Natural killer cell (primary cell): Measurements from ENCODE around the gene KRTAP12-1. TPM values are rescaled to one million over a fixed set of nuclear protein-coding genes. Genes with fewer than 3 reads are reported as not detected.

Source experiments
- ATAC-seq, 3 donors: fragments of 150-1000 bp in 2 of 3; fragments of 200-7000 bp in 1 of 3; cut with Tn5 transposase; 1 replicate in 1 of 3; 2 replicates in 2 of 3; pipeline ENCODE4 v1.10.0; 2021; ENCODE audit warnings: mild to moderate bottlenecking in 2 of 3, moderate library complexity in 2 of 3
- DNase-seq, 2 donors: peaks; one replicate each; pipeline versions ENCODE4 v3.0.0 to v3.0.0-alpha.2; 2013 to 2021; ENCODE audit warnings: mixed read lengths in 1 of 2
- H3K27ac ChIP-seq: one replicate; pipeline ENCODE4 v1.5.1; 2013; ENCODE audit warnings: mild to moderate bottlenecking, low read length
- H3K27me3 ChIP-seq: one replicate; pipeline ENCODE4 v1.6.1; 2013; ENCODE audit warnings: low read length; ENCODE audit not compliant: control insufficient read depth, insufficient read depth
- H3K36me3 ChIP-seq: one replicate; pipeline ENCODE4 v1.6.1; 2013; ENCODE audit warnings: low read length; ENCODE audit not compliant: control insufficient read depth, insufficient read depth
- H3K4me1 ChIP-seq: one replicate; pipeline ENCODE4 v1.6.1; 2013; ENCODE audit warnings: low read length; ENCODE audit not compliant: control insufficient read depth, insufficient read depth
- H3K4me3 ChIP-seq: one replicate; pipeline ENCODE4 v1.5.1; 2013; ENCODE audit warnings: low read length
- H3K9me3 ChIP-seq: one replicate; pipeline ENCODE4 v1.6.1; 2013; ENCODE audit warnings: low read length; ENCODE audit not compliant: control insufficient read depth, insufficient read depth
- H3K27ac Mint-ChIP-seq, 2 donors: one replicate each; pipeline ENCODE4 v1.8.0; 2022; ENCODE audit warnings: mild to moderate bottlenecking in 2 of 2, mixed read lengths in 2 of 2, moderate library complexity in 1 of 2
- H3K27me3 Mint-ChIP-seq, 2 donors: one replicate each; pipeline ENCODE4 v1.8.0; 2022; ENCODE audit warnings: low read depth in 2 of 2, mixed read lengths in 2 of 2
- H3K36me3 Mint-ChIP-seq: one replicate; pipeline ENCODE4 v1.8.0; 2022; ENCODE audit warnings: mixed read lengths
- H3K4me1 Mint-ChIP-seq, 2 donors: one replicate each; pipeline ENCODE4 v1.8.0; 2022; ENCODE audit warnings: mixed read lengths in 2 of 2
- H3K4me3 Mint-ChIP-seq: one replicate; pipeline ENCODE4 v1.8.0; 2022; ENCODE audit warnings: mild to moderate bottlenecking, moderate library complexity, mixed read lengths
- H3K9me3 Mint-ChIP-seq, 2 donors: one replicate each; pipeline ENCODE4 v1.8.0; 2022; ENCODE audit warnings: mixed read lengths in 2 of 2
- CTCF ChIP-seq: fragments of 200-600 bp; IDR thresholded peaks from one replicate; pipeline ENCODE4 v1.8.0; 2022; ENCODE audit warnings: antibody characterized with exemption
- WGBS: methylation state at CpG from one replicate; pipeline ENCODE4 v1.1.7; 2013; ENCODE audit warnings: missing lambda C conversion rate; ENCODE audit not compliant: insufficient coverage; 5-methylcytosine and 5-hydroxymethylcytosine counted together
- intact Hi-C: fragments of 100-400 bp; cut with micrococcal nuclease; formaldehyde crosslinking; loops from one replicate; pipeline ENCODE4 v1.14.2; 2022
- total RNA-seq, 4 donors: library from RNA; stranded (reverse); fragments of 120-200 nt in 1 of 4; gene quantifications; one replicate each; pipeline versions ENCODE4 v1.2.3 to v1.2.4, GENCODE V29; 2013 to 2022

Gene KRTAP12-1
- total RNA-seq: not detected
- not detected for total RNA-seq (2013)

DNA sequence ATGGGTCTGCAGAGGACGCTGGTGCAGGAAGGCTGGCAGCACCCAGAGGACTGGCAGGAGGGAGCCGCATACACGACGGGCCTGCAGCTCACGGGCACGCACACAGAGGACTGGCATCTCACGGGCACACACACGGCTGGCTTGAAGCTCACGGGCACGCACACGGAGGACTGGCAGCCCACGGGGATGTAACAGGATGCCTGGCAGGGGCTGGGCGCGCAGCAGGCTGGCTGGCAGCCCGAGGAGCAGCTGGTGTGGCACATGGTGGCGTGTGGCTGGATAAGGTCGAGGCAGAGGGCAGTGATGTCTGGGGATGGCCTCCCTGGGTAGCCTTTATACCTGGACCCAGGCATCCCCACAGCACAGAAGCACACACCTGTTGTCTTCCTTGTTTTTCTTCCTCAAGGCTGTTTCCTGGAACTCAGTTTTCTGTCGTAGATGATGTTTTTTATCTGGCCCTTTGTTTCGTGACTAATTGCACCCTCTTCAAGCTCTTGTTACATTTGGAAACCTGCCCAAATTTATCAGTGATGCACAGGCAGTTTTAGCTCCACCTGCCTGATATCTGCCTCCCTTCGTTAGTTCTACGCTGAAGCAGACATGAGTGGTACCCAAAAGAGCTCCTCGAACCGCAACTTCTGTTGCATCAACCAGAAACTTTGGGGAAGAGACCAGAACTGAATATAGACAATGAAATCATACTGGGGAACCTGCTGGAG, at the start of gene KRTAP12-1:
Gene KRTAP12-1, minus strand, starts transcription at position 303 of the 719 bp plus-strand sequence. Its CDS starts 40 bp downstream, at position 263.
- H3K27me3 Mint-ChIP-seq: peaks cover 22 to 52% of the 10 kb centered on the region in 2 donors
- WGBS: 84% methylated on average over 23 of the region's 23 CpGs

GRCh38 chr21:44730951-44731579, 49.1 kb upstream of the KRTAP12-1 start:
- H3K27me3 ChIP-seq: no peaks in the 10 kb centered on the region
- Mint-ChIP-seq H3K27ac (no peak overlapping the region), H3K4me3 (no peak overlapping the region)

More for the DNA sequence above, at the start of gene KRTAP12-1:
- Mint-ChIP-seq H3K4me1 (peaks cover 7 to 13% of the 10 kb centered on the region in 2 donors), H3K27ac (no peak within 1 kb of the TSS), H3K9me3 (no peaks in the 10 kb centered on the region), H3K36me3 (no peaks in the 10 kb centered on the region), H3K4me3 (no peak within 1 kb of the TSS)
- Histone ChIP-seq H3K4me1 (no peaks in the 10 kb centered on the region), H3K27me3 (no peaks in the 10 kb centered on the region), H3K4me3 (no peak within 1 kb of the TSS), H3K9me3 (no peaks in the 10 kb centered on the region), H3K27ac (no peak within 1 kb of the TSS), H3K36me3 (no peaks in the 10 kb centered on the region)
- DNase-seq (no peak), ATAC-seq (no peak)
- intact Hi-C loops: no loop called here
- TF ChIP-seq CTCF: no peak

GRCh38 chr21:44730028-44730395, 48.0 kb upstream of the KRTAP12-1 start:
- WGBS: 86% methylated on average over 7 of the region's 7 CpGs
- Histone ChIP-seq H3K27ac (no peak overlapping the region), H3K36me3 (no peaks in the 10 kb centered on the region), H3K4me1 (no peaks in the 10 kb centered on the region), H3K4me3 (no peak overlapping the region), H3K27me3 (no peaks in the 10 kb centered on the region), H3K9me3 (no peaks in the 10 kb centered on the region)
- peaks cover 19 to 20% of the 10 kb centered on the region in 2 donors for H3K27me3 Mint-ChIP-seq
- H3K36me3 Mint-ChIP-seq: no peaks in the 10 kb centered on the region
- H3K4me1 Mint-ChIP-seq: peaks cover 0 to 11% of the 10 kb centered on the region in 2 donors
- H3K9me3 Mint-ChIP-seq: no peaks in the 10 kb centered on the region
- DNase-seq: no peak
- ATAC-seq: no peak
- no peak overlapping the region for H3K27ac Mint-ChIP-seq
- no peak overlapping the region for H3K4me3 Mint-ChIP-seq
- no peak for TF ChIP-seq CTCF
- intact Hi-C loops: no loop called here

More at GRCh38 chr21:44730951-44731579, 49.1 kb upstream of the KRTAP12-1 start:
- no peak for ATAC-seq
- no peaks in the 10 kb centered on the region for H3K9me3 Mint-ChIP-seq
- H3K36me3 Mint-ChIP-seq: no peaks in the 10 kb centered on the region
- H3K4me3 ChIP-seq: no peak overlapping the region
- no peaks in the 10 kb centered on the region for H3K4me1 ChIP-seq
- WGBS: 62% methylated on average over 9 of the region's 9 CpGs
- H3K27ac ChIP-seq: no peak overlapping the region
- DNase-seq: no peak
- intact Hi-C loops: no loop called here
- H3K4me1 Mint-ChIP-seq: peaks cover 0 to 11% of the 10 kb centered on the region in 2 donors
- H3K27me3 Mint-ChIP-seq: peaks cover 15 to 17% of the 10 kb centered on the region in 2 donors
- no peaks in the 10 kb centered on the region for H3K9me3 ChIP-seq
- no peak for TF ChIP-seq CTCF
- H3K36me3 ChIP-seq: no peaks in the 10 kb centered on the region
